Mucosa of descending colon (tissue), 3 donors: Measurements from ENCODE around the gene PRKCE. TPM values are rescaled to one million over a fixed set of nuclear protein-coding genes. Genes with fewer than 3 reads are reported as not detected.

Source experiments
- ATAC-seq: fragments of 200-7000 bp; cut with Tn5 transposase; one replicate; pipeline ENCODE4 v1.9.1; 2020; ENCODE audit warnings: mild to moderate bottlenecking, moderate library complexity
- DNase-seq, 3 donors: peaks; one replicate each; pipeline ENCODE4 v3.0.0-alpha.2; 2020
- H3K36me3 ChIP-seq: fragments of 200-600 bp; one replicate; pipeline ENCODE4 v1.8.0; 2021; ENCODE audit warnings: low read depth, mild to moderate bottlenecking
- H3K4me1 ChIP-seq: fragments of 200-600 bp; one replicate; pipeline ENCODE4 v1.8.0; 2021; ENCODE audit warnings: low read depth, mild to moderate bottlenecking
- H3K4me3 ChIP-seq: fragments of 200-600 bp; one replicate; pipeline ENCODE4 v1.8.0; 2021; ENCODE audit warnings: mild to moderate bottlenecking
- H3K9me3 ChIP-seq: fragments of 200-600 bp; one replicate; pipeline ENCODE4 v1.8.0; 2021; ENCODE audit warnings: mild to moderate bottlenecking
- CTCF ChIP-seq: fragments of 200-600 bp; IDR thresholded peaks from one replicate; pipeline ENCODE4 v1.8.0; 2022; ENCODE audit warnings: antibody characterized with exemption, mild to moderate bottlenecking
- intact Hi-C, 2 donors: fragments of 100-400 bp; cut with DNase I in 1 of 2; cut with micrococcal nuclease in 1 of 2; formaldehyde crosslinking; loops; one replicate each; pipeline versions ENCODE4 v1.11.0 to v1.11.1; 2022; cut with DNase I, micrococcal nuclease
- total RNA-seq, 3 donors: library from RNA; stranded (reverse); fragmentation: NEBNext Ultra II Directional in 2 of 3; extraction: Animal tissue kit (Norgen Biotek cat#: 25700) in 2 of 3; gene quantifications; one replicate each; pipeline versions ENCODE4 v1.2.1 to v1.2.4, GENCODE V29; 2021 to 2023
- donor health status: DM: no; HTN: no; CAD: no; lungs with moderate emphysema.
- donor health status: DM: no; HTN: no; CAD: no.
- donor health status: DM: no; HTN: yes; CAD: no.

The PRKCE gene
- total RNA-seq, 3 donors from 2014 or later, result 24.5 to 52.0 (median 32.7) TPM

- no peaks in the 10 kb centered on the region for H3K36me3 ChIP-seq
- intact Hi-C loops, result no loop called here
- no peaks in the 10 kb centered on the region for H3K9me3 ChIP-seq
- peak; percentile 5 for TF ChIP-seq CTCF
- H3K4me1 ChIP-seq, result peaks cover 3% of the 10 kb centered on the region
- peak overlapping the region; percentile 88 for H3K4me3 ChIP-seq
- ATAC-seq (peak; percentile 81), DNase-seq (peak; percentile 67 to 75 (median 68))
These were observed 41.0 kb upstream of the PRKCE start for GRCh38 chr2:45610281-45611019.

GRCh38 chr2:45611020-45611859 lies 40.2 kb upstream of the PRKCE start, which contains the start of gene SRBD1:
Gene SRBD1, minus strand, starts transcription at chr2:45611267. Its CDS starts 5,826 bp downstream, at chr2:45605441.
- Histone ChIP-seq H3K4me3 (peak within 1 kb of the TSS; percentile 88), H3K4me1 (peaks cover 3% of the 10 kb centered on the region), H3K9me3 (no peaks in the 10 kb centered on the region), H3K36me3 (no peaks in the 10 kb centered on the region)
- intact Hi-C loops, result no loop called here
- ATAC-seq (peak; percentile 98), DNase-seq (peak; percentile 97 to 99 (median 98))
- TF ChIP-seq CTCF, result no peak

DNA sequence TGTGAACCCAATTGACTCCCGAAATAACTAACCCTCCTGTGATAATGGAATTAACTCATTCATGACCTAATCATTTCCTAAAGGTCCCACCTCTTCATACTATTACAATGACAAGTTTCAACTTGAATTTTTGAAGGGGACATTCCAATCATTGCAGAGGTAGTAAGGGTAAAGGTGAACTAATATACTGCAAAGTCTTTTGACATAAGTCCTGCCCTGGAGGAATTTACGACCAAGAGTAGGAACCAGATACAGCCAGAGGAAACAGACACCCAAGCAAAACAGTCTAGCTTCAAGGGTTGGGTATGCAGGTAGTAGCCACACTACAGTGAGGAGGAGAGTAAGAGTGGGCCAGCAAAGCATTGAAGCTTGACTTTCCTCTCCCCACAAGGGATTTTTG lies 39.2 kb upstream of the PRKCE start:
- ATAC-seq (no peak), DNase-seq (no peak)
- Histone ChIP-seq H3K4me1 (peaks cover 3% of the 10 kb centered on the region), H3K4me3 (no peak overlapping the region), H3K9me3 (no peaks in the 10 kb centered on the region), H3K36me3 (no peaks in the 10 kb centered on the region)
- no peak for TF ChIP-seq CTCF
- intact Hi-C loops, result no loop called here

- peaks cover 3% of the 10 kb centered on the region for H3K4me1 ChIP-seq
- no peak overlapping the region for H3K4me3 ChIP-seq
- TF ChIP-seq CTCF, result no peak
- DNase-seq, result no peak
- H3K9me3 ChIP-seq, result no peaks in the 10 kb centered on the region
- ATAC-seq, result no peak
- intact Hi-C loops, result no loop called here
- H3K36me3 ChIP-seq, result no peaks in the 10 kb centered on the region
These were observed 38.7 kb upstream of the PRKCE start for GRCh38 chr2:45612731-45613130.

- intact Hi-C loops, result no loop called here
These were observed 37.1 kb upstream of the PRKCE start for GRCh38 chr2:45614330-45614729.

More at GRCh38 chr2:45614330-45614729, 37.1 kb upstream of the PRKCE start:
- DNase-seq (no peak), ATAC-seq (no peak)
- no peaks in the 10 kb centered on the region for H3K9me3 ChIP-seq
- no peak overlapping the region for H3K4me3 ChIP-seq
- H3K4me1 ChIP-seq, result peaks cover 3% of the 10 kb centered on the region
- TF ChIP-seq CTCF, result no peak
- no peaks in the 10 kb centered on the region for H3K36me3 ChIP-seq
